ENCODE measurements around the gene F10.

DNA sequence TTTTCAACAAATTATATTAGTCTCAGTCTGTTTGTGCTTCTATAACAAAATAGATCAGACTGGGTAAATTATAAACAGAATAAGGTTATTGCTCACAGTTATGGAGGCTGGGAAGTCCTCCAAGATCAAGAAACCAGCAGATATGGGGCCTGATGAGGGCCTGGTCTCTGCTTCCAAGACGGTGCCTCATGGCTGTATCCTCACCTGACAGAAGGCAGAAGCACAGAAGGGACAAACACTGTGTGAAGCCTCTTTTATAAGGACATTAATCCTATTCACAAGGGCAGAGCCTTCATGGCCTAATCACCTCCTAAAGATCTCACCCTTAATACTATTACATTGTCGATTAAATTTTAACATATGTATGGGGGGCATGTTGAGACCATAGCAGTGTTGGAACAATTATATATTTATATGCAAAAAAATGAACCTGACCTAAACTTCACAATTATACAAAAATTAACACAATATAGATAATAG lies 12.7 kb downstream of the F10 start:
- TF ChIP-seq, protein P1, sequence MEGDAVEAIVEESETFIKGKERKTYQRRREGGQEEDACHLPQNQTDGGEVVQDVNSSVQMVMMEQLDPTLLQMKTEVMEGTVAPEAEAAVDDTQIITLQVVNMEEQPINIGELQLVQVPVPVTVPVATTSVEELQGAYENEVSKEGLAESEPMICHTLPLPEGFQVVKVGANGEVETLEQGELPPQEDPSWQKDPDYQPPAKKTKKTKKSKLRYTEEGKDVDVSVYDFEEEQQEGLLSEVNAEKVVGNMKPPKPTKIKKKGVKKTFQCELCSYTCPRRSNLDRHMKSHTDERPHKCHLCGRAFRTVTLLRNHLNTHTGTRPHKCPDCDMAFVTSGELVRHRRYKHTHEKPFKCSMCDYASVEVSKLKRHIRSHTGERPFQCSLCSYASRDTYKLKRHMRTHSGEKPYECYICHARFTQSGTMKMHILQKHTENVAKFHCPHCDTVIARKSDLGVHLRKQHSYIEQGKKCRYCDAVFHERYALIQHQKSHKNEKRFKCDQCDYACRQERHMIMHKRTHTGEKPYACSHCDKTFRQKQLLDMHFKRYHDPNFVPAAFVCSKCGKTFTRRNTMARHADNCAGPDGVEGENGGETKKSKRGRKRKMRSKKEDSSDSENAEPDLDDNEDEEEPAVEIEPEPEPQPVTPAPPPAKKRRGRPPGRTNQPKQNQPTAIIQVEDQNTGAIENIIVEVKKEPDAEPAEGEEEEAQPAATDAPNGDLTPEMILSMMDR (conservative IDR thresholded peaks at IDR 0.05) = no peak
- no peak for TF ChIP-seq EZH2 (IDR thresholded peaks at IDR 0.05; ENCODE audit: low read depth)

Measured in PC-9 (cell line).